Stimulated activated CD4-positive, alpha-beta T cell treated with anti-CD3 and anti-CD28 coated beads, TNF-alpha, amount 100 ng/mL, for 48 hours (primary cell): Measurements from ENCODE around the gene RASGEF1C.
"Not testable (repeated sequence)": the region's sequence is repeated elsewhere in the genome, so short reads cannot be mapped to it uniquely, and the experiment has no call there.

ENCODE experiments used
- DNase-seq, 3 donors: peaks; one replicate each; pipeline ENCODE4 v3.0.0-alpha.2; 2020; ENCODE audit warnings: low read depth in 3 of 3

The RASGEF1C gene

DNA sequence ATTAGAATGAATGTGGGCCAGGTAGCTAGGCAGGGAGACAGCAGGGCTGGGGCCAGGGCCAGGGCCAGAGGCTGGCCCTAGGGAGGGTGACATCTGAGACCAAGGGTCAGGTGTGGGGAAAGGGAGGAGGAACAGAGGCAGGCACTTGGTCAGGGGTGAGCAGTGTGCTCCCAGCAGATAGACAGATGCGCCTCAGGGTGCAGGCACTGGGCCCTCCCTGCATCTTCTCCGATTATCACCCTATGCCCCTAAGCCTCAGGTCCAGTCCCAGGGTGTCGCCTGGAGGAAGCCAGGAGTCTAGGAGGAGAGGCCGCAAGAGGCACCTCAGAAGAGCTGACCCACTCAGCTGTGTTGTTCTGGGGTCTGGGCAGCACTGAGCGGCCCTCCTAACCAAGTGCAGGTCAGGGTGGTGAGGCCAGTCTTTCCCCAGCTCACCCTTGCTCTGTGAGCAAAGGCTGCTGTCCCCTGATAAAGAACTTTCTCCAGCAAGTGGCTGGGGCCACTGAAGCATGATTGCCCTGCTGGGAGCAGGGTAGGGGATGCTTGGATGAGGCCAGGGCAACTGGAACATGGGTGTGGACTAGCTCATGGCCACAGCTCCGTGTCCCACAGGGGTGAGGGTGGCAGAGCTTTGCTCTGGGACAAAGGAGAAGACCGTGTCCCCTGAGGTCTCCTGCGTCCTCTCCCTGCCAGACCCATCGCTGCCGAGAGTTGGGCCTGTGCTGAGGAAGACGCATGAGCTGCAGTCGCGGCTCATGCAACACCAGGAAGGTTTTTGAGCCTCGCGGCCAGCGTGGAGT lies 2.1 kb upstream of the RASGEF1C start:
- no peak for DNase-seq

DNA sequence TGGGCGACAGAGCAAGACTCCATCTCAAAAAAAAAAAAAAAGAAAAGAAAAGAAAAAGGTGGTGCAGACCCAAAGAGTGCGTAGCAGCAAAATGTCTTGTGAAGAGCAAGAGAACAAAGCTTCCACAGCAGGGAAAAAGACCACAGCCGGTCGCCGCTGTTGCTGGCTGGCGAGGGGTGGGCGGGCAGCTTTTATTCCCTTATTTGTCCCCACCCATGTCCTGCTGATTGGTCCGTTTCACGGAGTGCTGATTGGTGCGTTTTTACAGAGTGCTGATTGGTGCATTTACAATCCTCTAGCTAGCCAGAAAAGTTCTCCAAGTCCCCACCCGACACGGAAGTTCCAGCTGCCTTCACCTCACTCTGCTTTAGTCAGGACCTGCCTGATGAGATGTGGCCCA lies 1.1 kb upstream of the RASGEF1C start:
- not testable (repeated sequence) for DNase-seq

- no peak for DNase-seq
Observed at GRCh38 chr5:180208435-180209081, 453 bp downstream of the RASGEF1C start.

DNA sequence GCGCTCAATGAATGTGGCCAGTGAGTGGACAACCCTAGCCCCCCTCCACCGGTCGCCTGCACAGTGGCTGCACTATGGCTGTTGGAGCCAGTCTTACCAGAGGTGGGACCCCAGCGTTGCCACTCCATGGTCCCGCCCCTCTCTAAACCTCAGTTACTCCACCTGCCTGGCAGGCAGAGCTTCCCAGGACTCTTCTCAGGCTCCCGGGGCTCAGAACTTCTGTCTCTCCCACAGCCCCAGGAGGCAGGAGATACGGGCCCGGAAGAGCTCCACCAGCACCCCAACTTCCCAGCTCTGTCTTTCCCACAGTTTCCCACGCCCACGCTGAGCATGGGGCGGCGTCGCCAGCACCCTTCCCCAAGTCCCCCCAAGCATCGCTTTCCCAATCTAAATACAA lies 975 bp downstream of the RASGEF1C start:
- DNase-seq: no peak

- no peak for DNase-seq
Observed at GRCh38 chr5:180207593-180207992, 1.4 kb downstream of the RASGEF1C start.

GRCh38 chr5:180206993-180207392 lies 2.0 kb downstream of the RASGEF1C start:
- no peak for DNase-seq

- DNase-seq: no peak
Observed at GRCh38 chr5:180205916-180206315, 3.1 kb downstream of the RASGEF1C start.

DNA sequence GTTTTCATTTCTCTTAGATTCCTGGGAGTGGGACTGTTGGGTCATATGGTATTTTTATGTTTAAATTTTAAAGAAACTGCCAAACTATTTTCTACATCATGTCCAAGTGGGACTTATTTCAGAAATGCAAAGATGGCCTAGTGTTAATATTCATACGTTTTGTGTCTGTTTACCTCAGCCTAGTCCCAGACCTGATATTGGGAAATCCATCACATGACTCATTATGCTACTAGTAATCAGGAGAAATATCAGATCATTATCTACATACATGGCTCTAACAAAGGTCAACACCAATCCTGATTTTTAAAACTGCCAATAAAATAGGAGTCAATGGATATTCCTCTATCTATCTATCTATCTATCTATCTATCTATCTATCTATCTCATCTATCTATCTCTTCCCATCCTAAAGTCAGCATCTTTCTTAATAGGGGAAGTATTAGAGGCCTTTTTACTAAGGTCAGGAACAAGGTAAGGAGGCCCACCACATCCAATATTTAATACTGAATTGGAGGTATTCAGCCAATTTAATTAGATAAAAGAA lies 4.7 kb downstream of the RASGEF1C start:
- no peak for DNase-seq

DNA sequence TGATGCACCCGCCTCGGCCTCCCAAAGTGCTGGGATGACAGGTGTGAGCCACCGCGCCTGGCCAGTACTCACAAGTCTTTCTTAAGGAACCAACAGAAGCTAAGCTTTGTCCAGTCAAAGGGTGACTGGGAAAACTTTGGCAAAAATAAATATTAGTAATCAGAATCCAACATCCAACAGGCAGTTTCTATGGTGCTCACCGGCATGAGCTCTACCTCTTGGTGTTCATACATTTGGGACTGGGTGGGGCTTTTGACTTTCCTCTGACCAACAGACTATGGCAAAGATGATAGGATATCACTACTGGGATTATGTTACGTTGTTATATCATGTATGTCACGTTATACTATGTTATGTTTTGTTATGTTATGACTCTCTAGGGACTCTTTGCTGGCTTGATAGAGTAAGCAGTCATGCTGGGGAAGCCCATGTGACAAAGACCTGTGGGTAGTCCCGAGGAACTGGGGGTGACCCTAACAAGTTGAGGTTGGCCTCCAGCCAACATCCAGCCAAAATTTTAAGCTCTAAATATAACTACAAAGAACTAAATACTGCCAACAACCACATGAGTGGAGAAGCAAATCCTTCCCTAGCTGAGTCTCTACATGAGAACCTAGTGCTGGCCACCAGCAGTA lies 6.0 kb downstream of the RASGEF1C start:
- DNase-seq: no peak

- no peak for DNase-seq
Observed at GRCh38 chr5:180201051-180201987, 7.7 kb downstream of the RASGEF1C start.

GRCh38 chr5:180199390-180199789 lies 9.6 kb downstream of the RASGEF1C start:
- DNase-seq: no peak

DNA sequence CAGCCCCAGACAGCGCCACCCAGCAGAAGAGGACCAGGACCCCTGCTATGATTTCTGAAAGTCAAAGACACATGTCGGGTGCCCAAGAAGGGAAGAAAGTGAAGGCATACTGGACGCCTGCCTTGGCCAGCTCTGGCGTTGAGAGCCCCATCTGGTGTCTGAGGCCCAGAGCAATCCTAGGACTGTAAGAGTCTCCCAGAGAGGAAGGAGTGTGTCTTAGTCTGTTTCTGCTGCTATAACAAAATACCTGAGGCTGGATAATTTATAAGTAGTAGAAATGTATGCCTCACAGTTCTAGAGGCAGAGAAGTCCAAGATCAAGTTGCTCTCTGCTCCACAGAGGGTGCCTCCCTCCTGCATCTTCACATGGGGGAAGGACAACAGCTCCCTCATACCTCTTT lies 10.8 kb downstream of the RASGEF1C start:
- no peak for DNase-seq

DNA sequence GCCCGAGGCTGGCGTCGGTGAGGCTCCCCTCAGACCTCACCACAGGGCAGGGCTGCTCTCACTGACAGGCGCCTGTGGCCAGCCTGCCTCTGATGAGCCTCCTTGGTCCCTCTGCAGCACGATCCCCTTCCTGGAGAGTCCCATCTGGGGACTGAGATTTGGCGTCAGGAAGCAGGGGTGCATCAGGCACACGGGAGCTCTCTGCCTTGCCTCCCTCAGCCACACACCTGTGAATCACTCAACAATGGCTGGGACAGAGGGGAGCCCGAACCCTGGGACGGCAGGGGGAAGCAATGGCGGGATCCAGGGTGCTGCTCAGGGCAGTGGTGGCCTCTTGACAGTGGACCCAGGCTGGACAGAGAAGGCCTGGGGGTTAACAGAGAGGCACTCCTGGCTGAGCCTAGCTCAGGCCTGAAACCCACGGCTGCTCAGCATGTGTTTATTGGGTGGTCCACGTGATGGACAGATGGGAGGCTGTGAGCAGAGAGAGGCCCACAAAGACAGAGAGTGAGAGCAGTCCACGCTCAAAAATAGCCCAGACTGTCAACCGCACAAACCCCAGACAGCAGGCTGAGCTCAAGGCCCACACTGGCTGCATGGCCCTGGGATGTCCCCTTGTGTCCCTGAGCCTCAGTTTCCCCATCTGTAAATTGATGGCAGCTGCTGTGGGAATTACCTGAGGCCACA lies 11.9 kb downstream of the RASGEF1C start:
- no peak for DNase-seq

GRCh38 chr5:180194410-180195345 lies 14.3 kb downstream of the RASGEF1C start:
- no peak for DNase-seq

DNA sequence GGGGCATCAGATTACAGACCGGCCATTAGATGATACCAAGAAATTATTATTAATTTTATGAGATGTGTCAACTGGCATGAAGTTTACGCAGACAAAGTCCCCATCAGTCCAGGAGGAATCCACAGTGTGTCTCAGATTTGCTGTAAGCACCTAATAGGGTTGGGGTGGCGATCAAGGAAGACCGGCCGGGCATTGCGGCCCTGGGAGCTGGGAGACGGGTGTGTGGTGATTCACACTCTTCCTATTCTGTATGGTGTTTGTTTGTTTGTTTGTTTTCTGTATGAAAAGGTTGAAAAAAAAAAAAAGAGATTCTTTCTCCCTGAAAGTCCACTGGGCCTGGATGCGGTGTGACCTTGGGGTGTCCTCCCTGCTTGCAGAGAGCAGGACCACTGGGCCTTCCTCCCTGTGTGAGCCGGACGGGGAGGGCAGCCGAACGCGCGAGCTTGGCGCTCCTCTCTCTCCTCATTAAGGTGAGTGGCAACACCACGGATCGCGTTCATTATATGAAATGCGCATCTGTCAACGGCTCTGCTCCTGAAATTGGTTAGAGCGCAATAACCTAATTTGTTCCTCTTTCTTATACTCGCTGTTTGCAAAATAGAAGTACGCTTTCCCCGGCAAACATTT lies 15.1 kb downstream of the RASGEF1C start:
- DNase-seq: no peak

- DNase-seq: no peak
Observed at GRCh38 chr5:180191716-180192115, 17.3 kb downstream of the RASGEF1C start.

DNA sequence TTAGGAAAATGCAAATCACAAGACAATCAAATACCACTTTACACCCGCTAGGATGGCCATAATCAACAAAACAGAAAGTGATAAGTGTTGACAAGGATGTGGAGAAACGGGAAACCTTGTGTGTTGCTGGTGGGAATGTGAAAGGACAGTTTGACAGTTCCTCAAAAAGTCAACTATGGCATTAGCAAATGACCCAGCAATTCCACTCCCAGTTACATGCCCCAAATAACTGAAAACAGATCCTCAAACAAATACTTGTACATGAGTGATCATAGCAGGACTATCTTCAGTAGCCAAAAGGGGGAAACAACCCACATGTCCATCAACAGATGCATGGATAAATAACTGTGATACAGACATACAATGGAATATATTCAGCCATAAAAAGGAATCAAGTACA lies 21.2 kb downstream of the RASGEF1C start:
- no peak for DNase-seq

- DNase-seq: no peak
Observed at GRCh38 chr5:180180846-180181245, 28.2 kb downstream of the RASGEF1C start.

DNA sequence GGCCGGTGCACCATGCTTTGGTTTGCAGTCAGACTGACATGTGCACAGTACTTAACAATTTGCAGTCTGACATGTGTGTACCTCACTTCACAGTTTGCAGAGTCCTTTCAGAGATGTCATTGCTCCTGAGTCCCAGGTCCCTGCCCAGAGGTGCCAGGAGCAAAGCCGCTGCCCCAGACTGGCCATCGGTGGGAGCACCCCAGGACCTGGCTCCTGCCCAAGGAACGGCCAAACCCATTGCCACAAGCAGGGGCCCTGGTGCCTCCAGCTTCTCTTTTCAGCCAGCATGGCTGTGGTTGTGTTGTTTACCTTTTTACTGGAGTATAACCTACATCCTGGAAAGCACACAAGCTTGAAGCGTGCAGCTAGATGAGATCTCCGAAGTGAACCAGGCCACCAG lies 28.6 kb downstream of the RASGEF1C start:
- DNase-seq: no peak
